Activated CD4-positive, alpha-beta T cell treated with anti-CD3 and anti-CD28 coated beads, Interleukin-2, amount 10 ng/mL, durations not matched to agents 24 days and 14 days (primary cell): ENCODE results near the gene POFUT2. TPM values are rescaled to one million over a fixed set of nuclear protein-coding genes. Genes with fewer than 3 reads are reported as not detected.
"Not testable (repeated sequence)": the region's sequence is repeated elsewhere in the genome, so short reads cannot be mapped to it uniquely, and the experiment has no call there.

Experiments
- DNase-seq: peaks from one replicate; pipeline ENCODE4 v3.0.0; 2022
- H3K27ac Mint-ChIP-seq: one replicate; pipeline ENCODE4 v1.8.0; 2022; ENCODE audit warnings: mild to moderate bottlenecking, mixed read lengths
- H3K27me3 Mint-ChIP-seq: one replicate; pipeline ENCODE4 v1.8.0; 2022; ENCODE audit warnings: mixed read lengths
- H3K36me3 Mint-ChIP-seq: one replicate; pipeline ENCODE4 v1.8.0; 2022; ENCODE audit warnings: low read depth, mild to moderate bottlenecking, mixed read lengths
- H3K4me1 Mint-ChIP-seq: one replicate; pipeline ENCODE4 v1.8.0; 2021; ENCODE audit warnings: mixed read lengths
- H3K4me3 Mint-ChIP-seq: one replicate; pipeline ENCODE4 v1.8.0; 2022; ENCODE audit warnings: mild to moderate bottlenecking, moderate library complexity, mixed read lengths
- H3K9me3 Mint-ChIP-seq: one replicate; pipeline ENCODE4 v1.8.0; 2021; ENCODE audit warnings: mixed read lengths
- intact Hi-C: fragments of 100-400 bp; cut with micrococcal nuclease; formaldehyde crosslinking; loops from one replicate; pipeline ENCODE4 v1.15.1; 2023
- total RNA-seq: library from RNA; stranded (reverse); gene quantifications from 2 replicates; pipeline ENCODE4 v1.2.3, GENCODE V29; 2022

Gene POFUT2
- total RNA-seq, 1 donor from 2014 or later: 17.9 TPM

GRCh38 chr21:45322231-45322959 lies 34.7 kb upstream of the POFUT2 start:
- peaks cover 6% of the 10 kb centered on the region for H3K4me1 Mint-ChIP-seq
- H3K27ac Mint-ChIP-seq: no peak overlapping the region
- intact Hi-C loops: no loop called here
- H3K4me3 Mint-ChIP-seq: no peak overlapping the region
- no peaks in the 10 kb centered on the region for H3K27me3 Mint-ChIP-seq
- no peaks in the 10 kb centered on the region for H3K9me3 Mint-ChIP-seq
- H3K36me3 Mint-ChIP-seq: no peaks in the 10 kb centered on the region
- no peak for DNase-seq

GRCh38 chr21:45320261-45321025 lies 32.7 kb upstream of the POFUT2 start:
- Mint-ChIP-seq H3K36me3 (no peaks in the 10 kb centered on the region), H3K4me3 (no peak overlapping the region), H3K27me3 (peaks cover 2% of the 10 kb centered on the region), H3K27ac (no peak overlapping the region), H3K4me1 (peaks cover 4% of the 10 kb centered on the region), H3K9me3 (no peaks in the 10 kb centered on the region)
- no peak for DNase-seq
- intact Hi-C loops: no loop called here

DNA sequence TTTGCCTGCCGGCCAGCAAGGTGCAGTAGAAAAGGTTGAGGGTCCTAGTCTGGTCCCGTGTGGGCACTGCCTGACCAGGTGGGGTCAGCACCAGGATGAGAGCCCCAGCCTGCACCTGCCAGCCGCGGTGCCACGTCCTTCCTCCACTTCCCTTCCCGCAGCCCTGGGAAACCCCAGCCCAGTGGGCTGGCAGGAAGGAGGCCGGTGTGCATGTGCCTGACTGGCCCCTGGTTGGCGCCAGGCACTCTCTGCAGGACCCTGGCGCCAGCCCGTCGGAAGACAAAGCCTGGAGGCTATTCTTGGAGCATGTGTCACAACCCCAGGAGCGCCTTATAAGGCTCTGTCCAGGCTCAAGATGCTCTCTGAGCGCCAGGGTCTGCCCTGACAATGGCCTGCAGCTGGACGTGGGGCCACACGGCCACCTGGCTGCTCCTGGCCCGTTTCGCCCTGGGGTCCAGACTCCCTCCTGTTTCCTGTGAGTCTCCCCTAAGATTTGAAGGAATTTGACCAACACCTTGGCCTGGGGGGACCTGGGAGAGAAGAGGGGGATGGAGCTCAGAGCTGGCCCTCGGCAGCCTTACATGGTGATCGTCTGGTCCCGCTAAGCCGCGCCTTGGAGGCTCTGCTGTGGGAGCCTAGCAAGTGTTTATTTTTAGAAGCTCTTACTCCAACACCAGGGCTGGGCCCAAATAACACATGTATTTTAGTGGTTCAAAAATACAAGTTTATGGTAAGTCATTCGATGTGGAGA lies 31.9 kb upstream of the POFUT2 start:
- intact Hi-C loops: no loop called here
- no peak for DNase-seq
- Mint-ChIP-seq H3K4me3 (no peak overlapping the region), H3K36me3 (no peaks in the 10 kb centered on the region), H3K9me3 (no peaks in the 10 kb centered on the region), H3K4me1 (peaks cover 4% of the 10 kb centered on the region), H3K27ac (no peak overlapping the region), H3K27me3 (peaks cover 10% of the 10 kb centered on the region)

GRCh38 chr21:45318556-45319404 lies 31.1 kb upstream of the POFUT2 start:
- peaks cover 18% of the 10 kb centered on the region for H3K27me3 Mint-ChIP-seq
- no peak overlapping the region for H3K4me3 Mint-ChIP-seq
- H3K4me1 Mint-ChIP-seq: peaks cover 4% of the 10 kb centered on the region
- H3K36me3 Mint-ChIP-seq: no peaks in the 10 kb centered on the region
- H3K27ac Mint-ChIP-seq: peak overlapping the region; percentile 17
- no peaks in the 10 kb centered on the region for H3K9me3 Mint-ChIP-seq
- DNase-seq: no peak
- intact Hi-C loops: no loop called here

GRCh38 chr21:45318146-45318555 lies 30.5 kb upstream of the POFUT2 start:
- DNase-seq: no peak
- Mint-ChIP-seq H3K36me3 (no peaks in the 10 kb centered on the region), H3K9me3 (no peaks in the 10 kb centered on the region), H3K27me3 (peaks cover 23% of the 10 kb centered on the region), H3K4me3 (no peak overlapping the region), H3K4me1 (peaks cover 4% of the 10 kb centered on the region), H3K27ac (no peak overlapping the region)
- intact Hi-C loops: no loop called here

GRCh38 chr21:45317398-45318145 lies 29.9 kb upstream of the POFUT2 start:
- Mint-ChIP-seq H3K27ac (no peak overlapping the region), H3K27me3 (peaks cover 24% of the 10 kb centered on the region), H3K4me1 (peaks cover 4% of the 10 kb centered on the region), H3K4me3 (no peak overlapping the region), H3K36me3 (no peaks in the 10 kb centered on the region), H3K9me3 (no peaks in the 10 kb centered on the region)
- DNase-seq: no peak
- intact Hi-C loops: no loop called here

- H3K9me3 Mint-ChIP-seq: no peaks in the 10 kb centered on the region
- no peak for DNase-seq
- no peaks in the 10 kb centered on the region for H3K36me3 Mint-ChIP-seq
- no peak overlapping the region for H3K27ac Mint-ChIP-seq
- peaks cover 24% of the 10 kb centered on the region for H3K27me3 Mint-ChIP-seq
- no peak overlapping the region for H3K4me3 Mint-ChIP-seq
- intact Hi-C loops: no loop called here
- no peaks in the 10 kb centered on the region for H3K4me1 Mint-ChIP-seq
Measured at GRCh38 chr21:45316871-45317397, 29.2 kb upstream of the POFUT2 start.

GRCh38 chr21:45315676-45316470 lies 28.2 kb upstream of the POFUT2 start:
- H3K4me1 Mint-ChIP-seq, intact Hi-C loops, H3K4me3 Mint-ChIP-seq, H3K36me3 Mint-ChIP-seq, DNase-seq, H3K9me3 Mint-ChIP-seq, H3K27ac Mint-ChIP-seq: not testable (repeated sequence)
- H3K27me3 Mint-ChIP-seq: peaks cover 24% of the 10 kb centered on the region

- H3K36me3 Mint-ChIP-seq: no peaks in the 10 kb centered on the region
- DNase-seq: no peak
- H3K27me3 Mint-ChIP-seq: peaks cover 24% of the 10 kb centered on the region
- no peak overlapping the region for H3K27ac Mint-ChIP-seq
- intact Hi-C loops: no loop called here
- no peaks in the 10 kb centered on the region for H3K9me3 Mint-ChIP-seq
- no peak overlapping the region for H3K4me3 Mint-ChIP-seq
- H3K4me1 Mint-ChIP-seq: peaks cover 8% of the 10 kb centered on the region
Measured at GRCh38 chr21:45313682-45314081, 26.0 kb upstream of the POFUT2 start.

GRCh38 chr21:45313015-45313414 lies 25.3 kb upstream of the POFUT2 start:
- peaks cover 8% of the 10 kb centered on the region for H3K4me1 Mint-ChIP-seq
- H3K9me3 Mint-ChIP-seq: no peaks in the 10 kb centered on the region
- intact Hi-C loops: no loop called here
- no peak overlapping the region for H3K27ac Mint-ChIP-seq
- DNase-seq: no peak
- no peaks in the 10 kb centered on the region for H3K36me3 Mint-ChIP-seq
- peaks cover 24% of the 10 kb centered on the region for H3K27me3 Mint-ChIP-seq
- no peak overlapping the region for H3K4me3 Mint-ChIP-seq

DNA sequence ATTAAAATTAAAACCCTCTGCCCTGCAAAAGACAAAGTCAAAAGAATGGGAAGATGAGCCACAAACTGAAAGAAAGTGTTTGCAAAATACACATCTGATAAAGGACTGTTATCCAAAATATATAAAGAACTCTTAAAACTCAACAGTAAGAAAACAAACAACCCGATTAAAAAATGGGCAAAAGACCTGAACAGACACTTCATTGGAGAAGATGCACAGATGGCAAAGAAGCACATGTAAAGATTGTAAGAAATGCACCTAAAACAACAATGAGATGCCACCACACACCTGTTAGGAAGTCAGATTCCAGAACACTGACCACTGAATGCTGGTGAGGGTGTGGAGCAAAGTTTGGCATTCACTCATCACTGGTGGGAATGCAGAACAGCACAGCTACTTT lies 24.6 kb upstream of the POFUT2 start:
- H3K9me3 Mint-ChIP-seq: no peaks in the 10 kb centered on the region
- peaks cover 8% of the 10 kb centered on the region for H3K4me1 Mint-ChIP-seq
- no peak for DNase-seq
- peaks cover 24% of the 10 kb centered on the region for H3K27me3 Mint-ChIP-seq
- intact Hi-C loops: no loop called here
- no peak overlapping the region for H3K4me3 Mint-ChIP-seq
- no peak overlapping the region for H3K27ac Mint-ChIP-seq
- no peaks in the 10 kb centered on the region for H3K36me3 Mint-ChIP-seq

DNA sequence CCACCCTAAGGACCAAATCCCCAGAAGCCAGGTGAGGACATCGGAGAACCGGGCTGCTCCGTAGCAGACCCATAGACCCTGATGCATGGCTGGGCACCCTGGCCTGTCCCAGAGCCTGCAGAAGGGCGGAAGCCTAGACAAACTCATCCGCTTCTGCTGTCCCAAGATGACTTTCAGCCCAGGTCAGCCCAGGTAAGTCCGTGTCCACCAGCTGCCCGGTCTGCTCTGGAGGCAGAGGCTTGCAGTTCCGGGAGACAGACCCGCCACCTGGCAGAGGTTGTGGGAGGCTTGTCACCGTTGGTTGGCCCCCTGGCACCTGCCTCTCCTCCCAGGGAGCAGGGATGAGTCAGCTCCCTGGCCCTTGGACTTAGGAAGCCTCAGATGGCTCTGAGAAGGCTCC lies 22.8 kb upstream of the POFUT2 start:
- Mint-ChIP-seq H3K4me1 (peaks cover 8% of the 10 kb centered on the region), H3K36me3 (no peaks in the 10 kb centered on the region), H3K9me3 (no peaks in the 10 kb centered on the region), H3K27me3 (peaks cover 22% of the 10 kb centered on the region), H3K4me3 (no peak overlapping the region), H3K27ac (no peak overlapping the region)
- no peak for DNase-seq
- intact Hi-C loops: no loop called here
